HepG2 (cell line): ENCODE data around the gene CNGA1. TPM values are rescaled to one million over a fixed set of nuclear protein-coding genes. Genes with fewer than 3 reads are reported as not detected.
A peak's percentile ranks its signal among the peaks of the same experiment; 100 is the strongest.

Experiments used
- ATAC-seq: fragments of 200-7000 bp; cut with Tn5 transposase; 3 replicates; pipeline ENCODE4 v1.9.1; 2020; ENCODE audit warnings: mild to moderate bottlenecking, moderate library complexity
- BruUV-seq: library from RNA; stranded (reverse); fragments of 400-500 nt; replicated peaks from 2 replicates; lab custom pipeline; 2021; lab: Mats Ljungman, UMichigan
- CTCF ChIA-PET: fragments of 300-600 bp; formaldehyde crosslinking; extraction: SDS; loops from one replicate; lab custom pipeline; 2021; ENCODE audit warnings: low total read pairs, inconsistent platforms, low intra/inter-chr PET ratio; lab: Yijun Ruan, JAX
- POLR2A ChIA-PET: fragments of 350-600 bp; sonication (Branson Sonifier 250); formaldehyde crosslinking; loops from one replicate; lab custom pipeline; 2020; ENCODE audit warnings: antibody characterized with exemption, inconsistent platforms; lab: Yijun Ruan, JAX
- DNase-seq: peaks from one replicate; pipeline ENCODE4 v3.0.0-alpha.2; 2015; ENCODE audit warnings: low spot score
- FAIRE-seq: peaks from 3 replicates; lab custom pipeline; 2011; peaks lifted over from hg19 to GRCh38; lab: Jason Lieb, UNC
- H2AFZ ChIP-seq: one replicate; pipeline ENCODE4 v1.6.1; 2011; ENCODE audit warnings: low read length, inconsistent platforms
- H3K27ac ChIP-seq: fragments of 300-600 bp; 3 replicates; pipeline ENCODE4 v1.8.0; 2011; ENCODE audit warnings: mixed run types, mild to moderate bottlenecking, mixed read lengths, low read length, inconsistent platforms; ENCODE audit not compliant: insufficient read depth; ENCODE audit errors: extremely low read length
- H3K27me3 ChIP-seq, 2 experiments: fragments of 200-600 bp in 1 of 2; 2 replicates in 1 of 2; 3 replicates in 1 of 2; pipeline versions ENCODE4 v1.6.0 to v1.8.0; 2011; ENCODE audit warnings: low read length in 2 of 2, mild to moderate bottlenecking in 2 of 2, moderate library complexity in 2 of 2, inconsistent platforms in 1 of 2; ENCODE audit not compliant: insufficient read depth in 2 of 2, control insufficient read depth in 1 of 2
- H3K36me3 ChIP-seq, 2 experiments: fragments of 200-600 bp in 1 of 2; replicated peaks in 1 of 2; 2 replicates in 1 of 2; 3 replicates in 1 of 2; pipeline versions ENCODE4 v1.5.1 to v1.8.0; 2011; ENCODE audit warnings: low read length in 2 of 2, inconsistent platforms in 1 of 2; ENCODE audit not compliant: insufficient read depth in 2 of 2, control insufficient read depth in 1 of 2
- H3K4me1 ChIP-seq: 2 replicates; pipeline ENCODE4 v1.5.1; 2012; ENCODE audit warnings: low read length, inconsistent platforms; ENCODE audit not compliant: insufficient read depth
- H3K4me2 ChIP-seq: 2 replicates; pipeline ENCODE4 v1.6.0; 2011; ENCODE audit warnings: low read depth, low read length, inconsistent platforms
- H3K4me3 ChIP-seq, 3 experiments: fragments of 200-600 bp in 1 of 3; sonication (generic), shearing (Covaris generic) in 1 of 3; replicated peaks in 1 of 3; 2 replicates each; pipeline ENCODE4 v1.5.1; 2011 to 2016; ENCODE audit warnings: low read length in 3 of 3, inconsistent platforms in 2 of 3, low read depth in 2 of 3, mild to moderate bottlenecking in 2 of 3, control low read depth in 1 of 3, mixed read lengths in 1 of 3; ENCODE audit not compliant: insufficient read depth in 1 of 3
- H3K79me2 ChIP-seq: one replicate; pipeline ENCODE4 v1.6.1; 2011; ENCODE audit warnings: low read length, inconsistent platforms; ENCODE audit not compliant: insufficient read depth
- H3K9ac ChIP-seq: 2 replicates; pipeline ENCODE4 v1.6.0; 2011; ENCODE audit warnings: mild to moderate bottlenecking, low read depth, low read length, inconsistent platforms; ENCODE audit not compliant: insufficient read depth
- H3K9me3 ChIP-seq: 2 replicates; pipeline ENCODE4 v1.5.1; 2012; ENCODE audit warnings: mild to moderate bottlenecking, low read length
- H4K20me1 ChIP-seq: 2 replicates; pipeline ENCODE4 v1.6.0; 2011; ENCODE audit warnings: inconsistent platforms, mild to moderate bottlenecking, low read length, moderate library complexity; ENCODE audit not compliant: insufficient read depth
- CEBPZ ChIP-seq: IDR thresholded peaks from 2 replicates; pipeline ENCODE4 v1.6.1; 2012; ENCODE audit warnings: low read length, improper control_type of control experiment
- CREB3 ChIP-seq: sonication (generic); formaldehyde crosslinking; IDR thresholded peaks from 2 replicates; pipeline ENCODE4 v1.5.0; 2020; ENCODE audit warnings: missing genetic modification reagents
- JUNB ChIP-seq: sonication (generic); formaldehyde crosslinking; IDR thresholded peaks from 2 replicates; pipeline ENCODE4 v1.8.0; 2022; ENCODE audit warnings: missing genetic modification reagents, mild to moderate bottlenecking, borderline replicate concordance
- KMT2B ChIP-seq: IDR thresholded peaks from 2 replicates; pipeline ENCODE4 v1.6.1; 2016; ENCODE audit warnings: missing genetic modification reagents, missing compliant biosample characterization
- MNT ChIP-seq: fragments of 450-650 bp; IDR thresholded peaks from 2 replicates; pipeline ENCODE4 v1.6.1; 2016
- MTA1 ChIP-seq: sonication (generic); formaldehyde crosslinking; IDR thresholded peaks from 2 replicates; pipeline ENCODE4 v1.4.0; 2020; ENCODE audit warnings: missing genetic modification reagents, mild to moderate bottlenecking, borderline replicate concordance
- NFYC ChIP-seq: IDR thresholded peaks from 2 replicates; pipeline ENCODE4 v1.6.1; 2016; ENCODE audit warnings: missing genetic modification reagents, missing compliant biosample characterization
- SAP130 ChIP-seq: IDR thresholded peaks from 2 replicates; pipeline ENCODE4 v1.6.1; 2016; ENCODE audit warnings: low read depth
- SOX6 ChIP-seq, 2 experiments: fragments of 450-650 bp in 1 of 2; sonication (generic) in 1 of 2; formaldehyde crosslinking in 1 of 2; IDR thresholded peaks; 2 replicates each; pipeline versions ENCODE4 v1.4.0 to v1.6.1; 2017 to 2020; ENCODE audit warnings: antibody characterized with exemption in 1 of 2, mild to moderate bottlenecking in 1 of 2, missing genetic modification reagents in 1 of 2
- SRF ChIP-seq: IDR thresholded peaks from 2 replicates; pipeline ENCODE4 v1.6.1; 2011; ENCODE audit warnings: mild to moderate bottlenecking, low read depth, low read length, moderate library complexity
- ZBTB20 ChIP-seq: sonication (generic); formaldehyde crosslinking; IDR thresholded peaks from 2 replicates; pipeline ENCODE4 v1.8.1; 2023; ENCODE audit warnings: missing genetic modification reagents, low read depth, mild to moderate bottlenecking, borderline replicate concordance
- ZMAT5 ChIP-seq: sonication (generic); formaldehyde crosslinking; IDR thresholded peaks from 2 replicates; pipeline ENCODE4 v1.5.0; 2020; ENCODE audit warnings: mild to moderate bottlenecking, low read depth, missing genetic modification reagents, borderline replicate concordance
- ZNF746 ChIP-seq: sonication (generic); formaldehyde crosslinking; IDR thresholded peaks from 2 replicates; pipeline ENCODE4 v1.8.0; 2022; ENCODE audit warnings: mild to moderate bottlenecking, missing genetic modification reagents
- WGBS: methylation state at CpG from one replicate; pipeline ENCODE4 v1.1.6; 2017; ENCODE audit warnings: low lambda C conversion rate; 5-methylcytosine and 5-hydroxymethylcytosine counted together
- in situ Hi-C: cut with HindIII; loops from 2 replicates; pipeline ENCODE4 v1.10.0; 2017; ENCODE audit warnings: low pct_unique_long_range_greater_than_20kb; ENCODE audit not compliant: extremely low pct_ligation_motif_present
- intact Hi-C: fragments of 100-400 bp; cut with micrococcal nuclease; formaldehyde crosslinking; loops from one replicate; pipeline ENCODE4 v1.10.0; 2022; ENCODE audit not compliant: unreplicated experiment
- polyA plus RNA-seq, 8 experiments: library from polyadenylated mRNA; depleted of rRNA in 3 of 8; stranded (reverse) in 7 of 8; unstranded in 1 of 8; fragments of >200 nt; fragmentation: Illumina TruSeq in 4 of 8; extraction: Trizol in 4 of 8; gene quantifications; 2 replicates each; pipeline versions ENCODE4 v1.2.1 to v1.2.3, GENCODE V29; 2011 to 2016; ENCODE audit warnings: low read depth in 4 of 8, missing spikeins in 1 of 8, mixed read lengths in 1 of 8; ENCODE audit not compliant: insufficient read depth in 1 of 8
- total RNA-seq, 5 experiments: library from RNA; depleted of rRNA; stranded (reverse); fragments of >200 nt; fragmentation: Illumina TruSeq; extraction: Trizol; gene quantifications; 2 replicates each; pipeline ENCODE4 v1.2.3, GENCODE V29; 2016; ENCODE audit warnings: low read depth in 1 of 5

The CNGA1 gene
- total and polyA plus RNA-seq, 2 of the 13 experiments (the other 11 are each of a cell fraction or from before 2014, with no cell fraction given), result 0.22 to 0.40 TPM

DNA sequence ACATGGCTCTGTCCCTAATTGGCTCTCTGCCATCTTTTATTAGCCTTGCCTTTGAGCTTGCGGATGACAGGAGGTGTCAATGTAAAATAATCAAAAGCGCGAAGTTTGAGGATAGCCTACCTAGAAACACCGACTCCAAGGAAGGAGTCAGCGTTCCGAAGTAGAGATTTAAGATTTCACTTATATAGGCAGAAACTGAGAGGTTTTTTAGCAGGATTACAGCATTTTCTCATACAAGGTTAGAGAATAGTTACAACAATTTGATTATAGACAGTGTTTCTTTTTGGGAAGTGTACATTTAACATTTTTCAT, 101.6 kb downstream of the CNGA1 start:
- no TSS peak for BruUV-seq
- POLR2A ChIA-PET, result interaction anchor here (0.6 to 1.4 kb wide), 4 partner anchors 12 to 129 kb away, joined by 3 to 5 read pairs (median 4); no protein-coding TSS in a partner anchor
- peak overlapping the region; percentile 65 for H3K9ac ChIP-seq
- peaks cover 11% of the 10 kb centered on the region; the same call in 1 of the 2 replicates for H4K20me1 ChIP-seq
- peaks cover 42% of the 10 kb centered on the region for H3K79me2 ChIP-seq
- H3K4me2 ChIP-seq, result peak overlapping the region; percentile 98
- intact Hi-C loops (loop anchor here (5.0 kb wide), 3 partner anchors 38 to 102 kb away; partner anchors contain the start of genes CNGA1, CORIN and NIPAL1), in situ Hi-C loops (no loop called here)
- no peak for DNase-seq
- ATAC-seq, result no peak; the same call in 2 of the 3 replicates
- H3K4me1 ChIP-seq, result peaks cover 40% of the 10 kb centered on the region
- no peak for FAIRE-seq
- H2AFZ ChIP-seq, result peak overlapping the region; percentile 100
- no peaks in the 10 kb centered on the region for H3K9me3 ChIP-seq
- no peak overlapping the region for H3K27ac ChIP-seq
- 0% methylated on average over 6 of the region's 6 CpGs for WGBS
- CTCF ChIA-PET, result no interaction called here
- H3K36me3 ChIP-seq, result peaks cover 1 to 6% of the 10 kb centered on the region in 2 experiments; a peak in 2 of 5 replicates
- H3K4me3 ChIP-seq, result peak overlapping the region; percentile 80 to 96 (median 80)
- no peaks in the 10 kb centered on the region; a peak in 1 of 5 replicates for H3K27me3 ChIP-seq
- TF ChIP-seq CREB3 (no peak), SAP130 (CRISPR knock-in tag) (peak; percentile 45; the same call in 1 of the 2 replicates), MTA1 (no peak), SRF (no peak), ZMAT5 (CRISPR knock-in tag) (no peak), ZNF746 (CRISPR knock-in tag) (peak; percentile 9; the same call in 1 of the 2 replicates), NFYC (no peak), JUNB (no peak), SOX6 (IDR thresholded peaks at IDR 0.05) (no peak), SOX6 (CRISPR knock-in tag; IDR thresholded peaks at IDR 0.05) (peak; percentile 45; the same call in 1 of the 2 replicates), MNT (no peak), KMT2B (CRISPR knock-in tag) (peak; percentile 9; the same call in 1 of the 2 replicates), ZBTB20 (CRISPR knock-in tag) (no peak), CEBPZ (no peak)
